Measurements from ENCODE around the gene MYH7B.

DNA sequence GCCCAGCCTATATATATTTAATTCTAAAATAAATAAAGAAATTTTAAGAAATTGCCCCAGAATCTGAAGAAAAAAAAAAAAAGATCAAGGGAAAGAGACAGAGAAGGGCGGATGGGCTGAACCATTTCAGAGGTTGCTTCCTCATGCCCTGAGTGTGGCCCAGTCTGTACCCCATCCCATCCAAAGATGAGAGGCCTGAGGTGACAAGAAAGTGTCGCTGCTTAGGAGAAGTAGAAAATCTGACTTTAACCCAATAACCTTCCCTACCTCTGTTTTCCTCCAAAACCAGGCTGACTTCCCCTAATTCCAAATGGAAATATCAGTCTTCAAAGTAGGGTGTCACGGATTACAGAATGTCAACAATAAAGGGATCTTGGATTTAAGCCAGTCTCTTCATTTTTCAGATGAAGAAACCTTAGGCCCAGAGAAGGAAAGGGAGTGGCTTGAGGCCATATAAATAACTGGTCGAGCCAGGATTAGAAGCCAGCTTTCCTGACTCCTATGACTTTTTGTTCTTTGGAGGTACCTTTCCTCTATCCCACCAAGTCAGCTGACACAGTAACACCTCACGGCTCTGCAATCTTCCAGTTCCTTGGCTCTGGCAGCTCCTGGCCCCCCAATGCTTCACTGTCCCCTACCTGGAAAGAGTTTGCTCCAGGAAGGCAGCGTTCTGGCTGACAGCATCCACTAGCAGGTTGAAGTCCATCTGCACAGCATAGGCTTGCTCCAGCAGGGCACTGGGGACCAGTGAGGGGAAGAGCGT lies 10.2 kb upstream of the MYH7B start:
- TF ChIP-seq CTCF (IDR thresholded peaks at IDR 0.05) (no peak), POLR2A (IDR thresholded peaks at IDR 0.05) (no peak)

Data from testis (tissue), 2 donors.